Measurements from ENCODE around the gene NUDT15. TPM values are rescaled to one million over a fixed set of nuclear protein-coding genes. Genes with fewer than 3 reads are reported as not detected.

NUDT15 gene
- total RNA-seq, result 12.7 and 29.2 TPM in 2 replicates

DNA sequence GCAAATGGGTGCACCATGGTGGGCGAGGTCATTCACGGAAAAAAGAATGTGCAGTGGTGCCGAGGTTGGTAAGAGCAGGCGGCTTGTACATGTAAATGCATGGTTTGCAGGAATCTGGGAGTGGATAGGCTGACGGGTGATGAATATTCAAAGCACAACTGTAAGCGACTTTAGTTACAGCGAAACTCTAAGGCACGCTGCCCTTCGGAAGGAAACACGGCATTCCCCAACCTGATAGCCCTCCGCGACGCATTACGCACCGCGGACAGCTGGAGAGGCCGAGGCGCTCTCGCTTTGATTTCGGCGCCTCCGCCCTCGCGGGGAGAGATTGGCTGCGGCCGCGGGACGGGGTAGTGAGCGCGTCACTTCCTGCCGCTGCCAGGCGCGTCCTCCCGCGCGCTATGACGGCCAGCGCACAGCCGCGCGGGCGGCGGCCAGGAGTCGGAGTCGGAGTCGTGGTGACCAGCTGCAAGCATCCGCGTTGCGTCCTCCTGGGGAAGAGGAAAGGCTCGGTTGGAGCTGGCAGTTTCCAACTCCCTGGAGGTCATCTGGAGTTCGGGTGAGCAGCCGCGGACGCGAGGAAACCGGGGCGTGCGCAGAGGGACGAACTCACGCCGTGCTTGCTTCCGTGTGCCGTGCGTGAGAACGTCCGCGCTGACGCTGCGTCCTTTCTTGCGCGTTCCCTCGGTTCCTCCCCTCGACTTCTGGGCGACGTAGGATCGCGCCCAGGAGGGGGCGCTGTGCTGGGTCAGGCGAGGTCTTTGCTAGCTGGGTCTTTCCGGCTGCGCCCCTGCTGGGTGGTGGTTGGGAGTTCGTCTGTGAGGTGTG is at the start of gene NUDT15:
Gene NUDT15 (plus strand): TSS at position 381 of the 828 bp plus-strand sequence. CDS start 21 bp downstream, at position 402.

DNA sequence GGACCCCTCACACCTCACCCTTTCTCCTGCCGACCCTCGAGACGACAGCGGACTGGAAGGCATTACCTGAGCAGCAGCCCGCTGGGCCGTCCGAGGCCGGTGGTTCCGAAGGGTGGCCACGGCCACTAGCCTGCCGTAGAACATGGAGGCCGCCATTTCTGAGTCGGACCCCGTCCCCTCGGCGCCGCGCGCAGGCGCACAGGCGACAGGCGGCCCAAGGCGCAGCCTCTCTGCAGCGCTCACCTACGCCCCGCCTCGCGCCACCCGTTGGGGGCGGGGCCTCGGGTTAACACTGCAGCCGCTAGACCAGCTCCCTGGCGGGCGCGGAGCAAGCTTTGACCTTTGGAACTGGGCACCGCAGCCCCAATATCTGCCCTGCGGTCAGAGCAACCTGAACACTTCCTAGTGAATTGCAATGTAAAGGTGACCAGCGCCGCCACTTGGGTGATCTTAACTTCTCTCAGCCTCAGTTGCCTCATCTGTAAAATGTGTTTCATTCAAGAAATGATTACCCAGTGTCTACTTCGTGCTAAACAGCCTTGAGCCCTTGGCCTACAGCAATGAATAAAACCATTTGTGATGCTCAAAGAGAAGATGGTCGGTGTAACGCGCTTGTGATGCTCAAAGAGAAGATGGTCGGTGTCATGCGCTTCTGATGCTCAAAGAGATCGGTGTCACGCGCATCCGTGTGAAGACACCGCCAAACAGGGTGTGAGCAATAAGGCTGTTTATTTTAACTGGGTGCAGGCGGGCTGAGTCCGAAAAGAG is 36.2 kb upstream of the NUDT15 start, which contains the start of gene SUCLA2:
Gene SUCLA2 (minus strand): TSS at position 160 of the 768 bp plus-strand sequence. CDS start 4 bp downstream, at position 156.

DNA sequence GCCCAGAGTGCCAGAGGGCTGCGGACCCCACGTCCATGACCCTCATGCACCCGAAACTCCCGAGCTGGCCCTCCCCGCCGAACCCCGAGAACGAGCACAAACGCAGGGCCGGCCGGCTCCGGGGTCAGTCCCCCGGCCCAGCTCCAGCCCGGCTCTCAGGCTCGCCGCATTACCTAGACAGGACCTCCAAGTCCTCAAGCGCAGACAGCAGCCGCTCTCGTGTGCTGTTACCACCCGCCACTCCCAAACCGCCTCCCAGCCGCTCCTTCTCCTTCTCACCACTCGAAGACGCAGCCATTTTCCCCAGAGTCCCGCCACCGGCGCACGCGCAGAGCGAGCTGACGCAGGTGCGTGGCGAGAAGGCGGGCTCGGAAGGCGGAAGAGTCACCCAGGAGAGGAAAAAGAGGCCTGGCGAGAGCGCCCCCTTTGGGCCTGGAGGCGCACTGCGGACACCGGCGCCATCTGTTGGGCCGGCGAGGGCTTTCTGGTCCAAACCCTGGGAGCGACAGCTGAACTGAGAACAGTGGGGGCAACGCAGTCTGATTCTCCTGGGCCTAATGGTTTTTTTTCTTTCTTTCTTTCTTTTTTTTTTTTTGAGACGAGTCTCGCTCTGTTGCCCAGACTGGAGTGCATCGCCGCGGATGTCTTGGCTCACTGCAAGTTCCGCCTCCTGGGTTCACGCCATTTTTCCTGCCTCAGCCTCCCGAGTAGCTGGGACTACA is 57.4 kb downstream of the NUDT15 start, which contains the start of gene MED4:
Gene MED4 (minus strand): TSS at position 324 of the 722 bp plus-strand sequence. CDS start 26 bp downstream, at position 298.

Other genes starting within 250 kb of the NUDT15 start
- 48.1 and 69.4 TPM in 2 replicates for gene SUCLA2, start 36.5 kb upstream of the NUDT15 start, total RNA-seq
- 23.5 and 36.8 TPM in 2 replicates for gene MED4, start 57.4 kb downstream of the NUDT15 start, total RNA-seq
- 170 and 178 TPM in 2 replicates for gene ITM2B, start 195.5 kb downstream of the NUDT15 start, total RNA-seq

Data from smooth muscle cell of trachea (primary cell).